ENCODE data around the gene LPP.

DNA sequence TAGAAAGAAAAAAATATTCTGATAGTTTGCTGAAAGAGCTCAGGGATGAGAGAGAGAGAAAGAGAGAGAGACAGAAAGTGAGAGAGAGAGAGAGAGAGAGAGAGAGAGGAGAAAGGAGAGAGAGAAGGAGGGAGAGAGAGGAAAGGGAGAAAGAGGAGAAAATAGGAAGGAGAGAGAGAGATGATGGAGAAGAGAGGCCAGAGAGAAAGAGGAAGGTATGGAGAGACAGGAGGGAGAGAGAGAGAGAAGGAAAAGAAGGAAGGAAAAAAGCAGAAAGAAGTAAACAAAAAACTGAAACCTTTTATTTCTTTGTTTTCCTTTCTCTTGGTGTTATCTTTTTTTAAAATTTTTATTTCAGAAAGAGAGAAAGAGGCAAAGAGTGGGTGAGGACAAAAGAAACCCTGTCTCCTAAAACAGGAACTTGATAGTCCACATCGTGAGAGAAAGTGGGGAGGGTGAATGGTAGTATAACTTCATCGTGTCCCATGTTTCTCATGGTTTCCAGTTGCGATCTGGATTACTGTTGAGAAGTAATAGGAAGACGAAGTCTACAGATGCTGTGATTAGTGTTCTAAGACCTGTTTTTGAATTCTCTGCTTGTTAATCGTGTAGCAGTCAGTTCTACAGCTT lies 279.7 kb downstream of the LPP start:
- TF ChIP-seq POLR2A (IDR thresholded peaks at IDR 0.05) = no peak
- TF ChIP-seq, protein P1, sequence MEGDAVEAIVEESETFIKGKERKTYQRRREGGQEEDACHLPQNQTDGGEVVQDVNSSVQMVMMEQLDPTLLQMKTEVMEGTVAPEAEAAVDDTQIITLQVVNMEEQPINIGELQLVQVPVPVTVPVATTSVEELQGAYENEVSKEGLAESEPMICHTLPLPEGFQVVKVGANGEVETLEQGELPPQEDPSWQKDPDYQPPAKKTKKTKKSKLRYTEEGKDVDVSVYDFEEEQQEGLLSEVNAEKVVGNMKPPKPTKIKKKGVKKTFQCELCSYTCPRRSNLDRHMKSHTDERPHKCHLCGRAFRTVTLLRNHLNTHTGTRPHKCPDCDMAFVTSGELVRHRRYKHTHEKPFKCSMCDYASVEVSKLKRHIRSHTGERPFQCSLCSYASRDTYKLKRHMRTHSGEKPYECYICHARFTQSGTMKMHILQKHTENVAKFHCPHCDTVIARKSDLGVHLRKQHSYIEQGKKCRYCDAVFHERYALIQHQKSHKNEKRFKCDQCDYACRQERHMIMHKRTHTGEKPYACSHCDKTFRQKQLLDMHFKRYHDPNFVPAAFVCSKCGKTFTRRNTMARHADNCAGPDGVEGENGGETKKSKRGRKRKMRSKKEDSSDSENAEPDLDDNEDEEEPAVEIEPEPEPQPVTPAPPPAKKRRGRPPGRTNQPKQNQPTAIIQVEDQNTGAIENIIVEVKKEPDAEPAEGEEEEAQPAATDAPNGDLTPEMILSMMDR (IDR thresholded peaks at IDR 0.05) = no peak

Measured in ovary (tissue), 3 donors.